ENCODE results near the gene DDX51. TPM values are rescaled to one million over a fixed set of nuclear protein-coding genes. Genes with fewer than 3 reads are reported as not detected.

The DDX51 gene
- polyA plus RNA-seq, 2 of the 4 experiments (the other 2 are of a cell fraction): 10.2 to 22.6 TPM

- TF ChIP-seq CHD4 (IDR thresholded peaks at IDR 0.05; ENCODE audit: borderline replicate concordance): no peak
- TF ChIP-seq PBX3 (IDR thresholded peaks at IDR 0.05): no peak
- no peak for TF ChIP-seq EHF (CRISPR knock-in tag; IDR thresholded peaks at IDR 0.05)
- TF ChIP-seq PHF8 (IDR thresholded peaks at IDR 0.05; ENCODE audit: borderline replicate concordance, low read depth): no peak
- TF ChIP-seq HMGXB4 (CRISPR knock-in tag; IDR thresholded peaks at IDR 0.05; ENCODE audit: borderline replicate concordance): no peak
Measured at GRCh38 chr12:132169376-132169775, 25.3 kb upstream of the DDX51 start (continued).

- DNase-seq (ENCODE audit: low read depth in 1 of 2, low spot score in 1 of 2): no peak
- no peak for ATAC-seq
Measured at GRCh38 chr12:132168311-132169031, 24.4 kb upstream of the DDX51 start.

GRCh38 chr12:132167611-132168310 lies 23.6 kb upstream of the DDX51 start:
- Histone ChIP-seq H3K4me2 (no peak overlapping the region), H3K4me1 (peaks cover 6% of the 10 kb centered on the region), H3K27ac (no peak overlapping the region), H3K4me3 (no peak overlapping the region), H3K9me3 (no peaks in the 10 kb centered on the region)
- ChIA-PET POLR2A (no interaction called here), CTCF (interaction anchor here (0.8 to 2.7 kb wide), 4 partner anchors 10 to 248 kb away, joined by 3 to 7 read pairs (median 4); no protein-coding TSS in a partner anchor)
- no peak for DNase-seq (ENCODE audit: low read depth in 1 of 2, low spot score in 1 of 2)
- 70% methylated on average over 30 of the region's 30 CpGs for WGBS (ENCODE audit: missing lambda C conversion rate)
- TF ChIP-seq HES2 (IDR thresholded peaks at IDR 0.05) (no peak), JUN (IDR thresholded peaks at IDR 0.05) (no peak), FOSB (CRISPR knock-in tag; IDR thresholded peaks at IDR 0.05) (no peak), ZNF302 (CRISPR knock-in tag; IDR thresholded peaks at IDR 0.05) (no peak), EHMT2 (IDR thresholded peaks at IDR 0.05; ENCODE audit: low read depth) (no peak), MAZ (IDR thresholded peaks at IDR 0.05; ENCODE audit: borderline replicate concordance, low read depth, low read length) (no peak), RFX5 (IDR thresholded peaks at IDR 0.05) (no peak), HOXB13 (CRISPR knock-in tag; IDR thresholded peaks at IDR 0.05; ENCODE audit: low read depth) (no peak), RAD21 (conservative IDR thresholded peaks at IDR 0.05 in 1 of 2, IDR thresholded peaks at IDR 0.05 in 1 of 2) (no peak), SREBF2 (IDR thresholded peaks at IDR 0.05) (no peak), CEBPB (IDR thresholded peaks at IDR 0.05) (no peak), POLR2AphosphoS2 (conservative IDR thresholded peaks at IDR 0.05; ENCODE audit: low read length) (no peak), FOSL2 (IDR thresholded peaks at IDR 0.05) (no peak), FOSL2 (CRISPR knock-in tag; IDR thresholded peaks at IDR 0.05) (no peak)
- no peak for FAIRE-seq
- ATAC-seq: no peak

More at GRCh38 chr12:132168311-132169031, 24.4 kb upstream of the DDX51 start:
- ChIA-PET POLR2A (no interaction called here), CTCF (interaction anchor here (1.0 to 2.7 kb wide), 4 partner anchors 10 to 247 kb away, joined by 3 to 7 read pairs (median 4); no protein-coding TSS in a partner anchor)
- TF ChIP-seq BCL3 (IDR thresholded peaks at IDR 0.05) (no peak), MAX (IDR thresholded peaks at IDR 0.05) (no peak), POLR2AphosphoS2 (conservative IDR thresholded peaks at IDR 0.05; ENCODE audit: low read length) (no peak), HES2 (IDR thresholded peaks at IDR 0.05) (no peak), MAFK (IDR thresholded peaks at IDR 0.05; ENCODE audit: partially characterized antibody) (no peak), MYC (IDR thresholded peaks at IDR 0.05; ENCODE audit: borderline replicate concordance, low read length) (no peak), FOSL2 (IDR thresholded peaks at IDR 0.05) (no peak), FOSL2 (CRISPR knock-in tag; IDR thresholded peaks at IDR 0.05) (no peak), CHD2 (IDR thresholded peaks at IDR 0.05; ENCODE audit: low read length, partially characterized antibody) (no peak), NFE2L2 (conservative IDR thresholded peaks at IDR 0.05; ENCODE audit: low read length) (no peak), ZSCAN20 (CRISPR knock-in tag; IDR thresholded peaks at IDR 0.05) (no peak)
- Histone ChIP-seq H3K4me1 (no peaks in the 10 kb centered on the region; the same call in 2 of the 3 replicates), H3K4me3 (no peak overlapping the region), H3K4me2 (no peak overlapping the region), H3K9me3 (no peaks in the 10 kb centered on the region), H3K27ac (no peak overlapping the region)
- 85% methylated on average over 27 of the region's 31 CpGs for WGBS (ENCODE audit: missing lambda C conversion rate)
- no peak for FAIRE-seq

Data from A549 (cell line).